Ammon's horn (tissue), 1 donor: Measurements from ENCODE around the gene CTBP2.
A peak's percentile ranks its signal among the peaks of the same experiment; 100 is the strongest.

Experiments
- DNase-seq: peaks from one replicate; pipeline ENCODE4 v3.0.0-alpha.2; 2016; ENCODE audit warnings: low spot score

The CTBP2 gene

GRCh38 chr10:125125951-125126735 is 34.2 kb downstream of the CTBP2 start:
- no peak for DNase-seq

DNA sequence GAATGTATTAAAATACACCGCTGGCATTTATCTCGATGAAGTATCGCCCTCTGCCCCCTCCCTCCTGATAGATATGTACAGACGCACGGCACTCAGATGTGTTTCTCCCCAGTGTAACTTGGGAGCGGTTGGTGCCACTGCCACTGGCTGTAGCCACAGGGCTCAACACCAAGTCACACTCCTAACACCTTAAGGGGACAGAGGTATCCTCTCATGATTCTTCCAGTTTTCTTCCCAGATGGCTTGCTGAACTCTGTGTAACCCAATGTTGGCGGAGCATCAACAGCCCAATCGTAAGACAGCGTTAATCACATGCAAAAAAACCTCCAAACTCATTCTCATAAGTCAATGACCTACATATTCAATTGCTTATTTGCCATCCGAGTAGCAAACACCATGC is 35.5 kb downstream of the CTBP2 start:
- DNase-seq: no peak

DNA sequence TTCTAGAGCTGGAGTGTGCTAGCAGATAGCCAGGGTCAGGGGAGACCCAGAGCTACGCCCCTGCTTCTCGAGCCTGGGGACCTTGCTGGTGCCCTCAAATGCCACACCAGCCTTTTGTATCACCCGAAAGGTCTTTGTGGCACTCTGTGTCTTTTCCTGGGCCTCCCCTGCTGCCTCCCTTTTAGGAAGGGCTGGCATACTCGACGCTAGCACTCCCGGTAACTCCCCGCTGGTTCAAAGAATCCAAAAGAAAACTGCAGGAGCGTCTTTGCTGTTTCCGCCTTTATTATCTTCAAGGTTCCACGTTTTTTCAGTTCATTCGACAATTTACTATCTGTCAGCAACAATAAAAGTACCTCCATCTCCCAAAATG is 36.3 kb downstream of the CTBP2 start:
- DNase-seq: no peak

- peak; percentile 70 for DNase-seq
These were observed 36.8 kb downstream of the CTBP2 start for GRCh38 chr10:125123476-125124114.

DNA sequence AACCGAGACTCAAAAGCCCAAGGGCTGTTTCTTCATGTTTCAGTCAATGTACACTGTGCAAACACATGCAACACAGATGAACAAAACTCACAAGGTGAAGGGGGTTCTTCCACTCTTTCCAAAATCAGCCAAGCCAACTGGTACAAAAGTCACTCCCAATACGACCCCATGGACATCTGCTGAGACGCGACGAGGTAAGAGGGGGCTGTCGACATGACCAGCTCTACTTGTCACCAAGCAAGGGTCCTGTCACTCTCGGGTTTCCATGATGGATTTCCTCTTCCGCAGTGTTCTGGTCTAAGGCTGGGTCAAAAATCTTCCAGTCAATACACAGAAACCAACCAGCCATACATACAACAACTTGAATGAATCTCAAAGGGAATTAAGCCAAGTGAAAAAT is 37.8 kb downstream of the CTBP2 start:
- no peak for DNase-seq

GRCh38 chr10:125121003-125121402 is 39.4 kb downstream of the CTBP2 start:
- no peak for DNase-seq

DNA sequence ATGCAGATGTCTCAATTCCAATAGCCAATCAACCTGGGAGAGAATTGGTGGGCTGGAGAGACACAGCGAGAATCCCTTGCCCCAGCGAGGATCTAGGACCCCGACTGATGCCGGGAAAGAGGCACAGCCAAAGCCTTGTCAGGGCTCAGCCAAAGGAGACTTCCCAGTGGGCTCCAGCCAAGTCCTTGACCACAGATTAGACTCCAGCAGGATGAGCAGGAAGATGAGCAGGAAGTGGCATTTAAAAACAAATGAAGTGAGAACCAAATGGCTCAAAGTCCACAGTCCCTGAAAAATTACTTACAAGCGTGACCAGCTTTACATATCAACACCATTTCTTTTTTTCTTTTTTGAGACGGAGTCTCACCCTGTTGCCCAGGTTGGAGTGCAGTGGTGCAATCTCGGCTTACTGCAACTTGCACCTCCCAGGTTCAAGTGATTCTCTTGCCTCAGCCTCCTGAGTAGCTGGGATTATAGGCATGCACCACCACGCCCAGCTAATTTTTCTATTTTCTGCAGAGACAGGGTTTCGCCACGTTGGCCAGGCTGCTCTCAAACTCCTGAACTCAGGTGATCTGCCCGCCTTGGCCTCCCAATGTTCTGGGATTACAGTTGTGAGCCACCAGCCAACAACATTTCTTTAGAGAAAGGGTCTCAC is 40.2 kb downstream of the CTBP2 start:
- no peak for DNase-seq

- DNase-seq: no peak
These were observed 41.7 kb downstream of the CTBP2 start for GRCh38 chr10:125118701-125119100.

DNA sequence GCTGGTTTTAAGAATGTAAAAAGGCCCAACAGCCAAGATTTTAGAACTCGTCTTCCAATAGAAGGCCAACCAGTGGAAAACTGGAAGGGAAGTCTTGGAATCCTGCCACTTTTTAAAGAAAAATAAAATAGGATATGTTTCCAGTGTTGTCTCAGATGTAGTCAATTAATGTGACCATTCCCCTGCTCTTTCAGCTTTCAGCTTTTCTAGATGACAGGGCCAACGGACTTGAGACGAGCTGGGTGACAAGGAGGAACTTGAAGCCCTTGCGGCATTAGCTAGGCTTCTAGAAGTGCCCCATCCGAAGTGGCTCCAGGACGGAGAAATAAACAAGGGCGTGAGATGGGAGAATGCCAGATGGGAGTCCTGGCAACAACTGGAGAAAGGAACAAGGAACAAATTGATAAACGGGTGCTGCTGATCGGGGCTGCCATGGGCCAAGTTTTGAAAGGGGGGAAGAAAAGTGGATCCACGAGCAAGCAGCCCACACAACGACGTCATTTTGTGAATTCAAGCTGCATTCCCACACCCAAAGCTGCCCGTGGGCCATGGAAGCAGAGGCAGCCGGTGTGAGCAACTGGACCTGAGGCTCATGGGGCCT is 42.3 kb downstream of the CTBP2 start:
- DNase-seq: peak; percentile 63

GRCh38 chr10:125116652-125117310 is 43.6 kb downstream of the CTBP2 start:
- DNase-seq: no peak

- DNase-seq: no peak
These were observed 44.2 kb downstream of the CTBP2 start for GRCh38 chr10:125116041-125116649.

GRCh38 chr10:125115409-125115808 is 45.0 kb downstream of the CTBP2 start:
- DNase-seq: no peak

- no peak for DNase-seq
These were observed 45.5 kb downstream of the CTBP2 start for GRCh38 chr10:125114761-125115391.

DNA sequence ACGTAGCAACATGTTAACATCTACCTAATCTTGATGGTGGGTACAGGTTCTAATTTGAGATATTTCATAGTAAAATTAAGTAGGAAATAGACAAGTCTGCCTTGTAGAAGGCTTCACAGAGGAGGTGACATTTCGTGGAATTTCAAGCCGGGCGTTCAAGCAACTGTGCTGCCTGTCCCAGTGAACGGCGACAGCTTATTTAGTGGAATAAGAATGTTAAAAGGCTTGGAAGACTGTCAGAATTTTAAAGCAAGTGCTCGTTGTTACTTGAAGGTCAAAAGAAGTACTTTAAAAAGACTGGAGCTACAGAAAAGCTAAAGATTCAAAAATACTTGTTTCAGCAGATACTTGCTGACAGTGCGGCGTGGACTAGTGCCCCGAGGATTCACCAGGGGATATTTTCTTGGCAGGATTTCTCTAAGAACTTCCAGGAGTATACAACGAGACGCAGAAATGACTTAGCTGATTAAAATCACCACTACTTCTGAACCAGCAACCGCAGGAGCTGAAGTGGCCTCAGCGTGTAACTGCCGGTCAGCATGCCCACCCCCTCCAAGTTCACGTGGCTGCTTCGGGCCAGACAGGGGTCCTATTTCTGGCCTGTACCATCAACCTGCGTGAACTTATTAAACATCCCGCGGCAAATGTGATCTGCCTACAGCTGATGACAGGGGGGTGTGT is 46.5 kb downstream of the CTBP2 start:
- DNase-seq: no peak

GRCh38 chr10:125112697-125113494 is 47.5 kb downstream of the CTBP2 start:
- DNase-seq: no peak

GRCh38 chr10:125111118-125111727 is 49.1 kb downstream of the CTBP2 start:
- no peak for DNase-seq

GRCh38 chr10:125107965-125108580 is 52.3 kb downstream of the CTBP2 start:
- no peak for DNase-seq

- DNase-seq: no peak
These were observed 53.0 kb downstream of the CTBP2 start for GRCh38 chr10:125107166-125107949.
